PC-3 (cell line): Measurements from ENCODE around the gene ZFAND6.

Source experiments
- CTCF ChIP-seq: fragments of 300-600 bp; sonication (generic); conservative IDR thresholded peaks from 2 replicates; pipeline ENCODE4 v1.5.1; 2017; ENCODE audit warnings: antibody characterized with exemption, low read depth, mild to moderate bottlenecking, low read length
- EZH2 ChIP-seq: fragments of 300-600 bp; sonication (generic); IDR thresholded peaks from one replicate; pipeline ENCODE4 v1.6.1; 2017; ENCODE audit warnings: antibody characterized with exemption, mild to moderate bottlenecking, low read length; ENCODE audit not compliant: unreplicated experiment

- TF ChIP-seq CTCF (no peak), EZH2 (no peak)
These were observed 13.0 kb downstream of the ZFAND6 start for GRCh38 chr15:80072285-80072994.
